Stomach (tissue), 4 donors: ENCODE results near the gene SNF8.

Experiments used
- CTCF ChIP-seq, 7 experiments: fragments of 450-650 bp in 4 of 7; fragments of 200-600 bp in 3 of 7; sonication (generic) in 3 of 7; IDR thresholded peaks; one replicate each; pipeline ENCODE4 v1.5.1; 2016 to 2019; ENCODE audit warnings: antibody characterized with exemption in 7 of 7, control low read depth in 2 of 7, mild to moderate bottlenecking in 1 of 7
- POLR2A ChIP-seq, 4 donors: fragments of 450-650 bp; IDR thresholded peaks; one replicate each; pipeline ENCODE4 v1.6.1; 2016; ENCODE audit warnings: antibody characterized with exemption in 4 of 4, control low read depth in 2 of 4, mild to moderate bottlenecking in 1 of 4, moderate library complexity in 1 of 4

DNA sequence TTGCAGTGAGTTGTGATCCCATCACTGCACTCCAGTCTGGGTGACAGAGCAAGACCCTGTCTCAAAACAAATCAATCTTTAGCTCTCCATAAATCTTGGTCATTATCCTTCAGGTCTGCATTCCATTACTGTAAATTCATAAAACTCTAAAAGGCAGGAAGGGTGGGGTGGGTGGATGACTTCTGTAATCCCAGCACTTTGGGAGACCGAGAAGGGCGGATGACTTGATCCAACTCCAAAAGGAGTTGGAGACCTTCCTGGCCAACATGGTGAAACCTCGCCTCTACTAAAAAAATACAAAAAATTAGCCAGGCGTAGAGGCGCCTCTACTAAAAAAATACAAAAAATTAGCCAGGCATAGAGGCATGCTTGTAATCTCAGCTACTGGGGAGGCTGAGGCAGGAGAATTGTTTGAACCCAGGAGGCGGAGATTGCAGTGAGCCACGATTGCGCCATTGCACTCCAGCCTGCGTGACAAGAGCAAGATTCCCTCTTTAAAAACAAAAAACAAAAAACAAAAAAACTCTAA, 38.6 kb downstream of the SNF8 start:
- TF ChIP-seq POLR2A (IDR thresholded peaks at IDR 0.05) (no peak), CTCF (IDR thresholded peaks at IDR 0.05) (no peak)
